K562 (cell line): ENCODE data around the gene NCL. TPM values are rescaled to one million over a fixed set of nuclear protein-coding genes. Genes with fewer than 3 reads are reported as not detected.
A peak's percentile ranks its signal among the peaks of the same experiment; 100 is the strongest.

Source experiments
- ATAC-seq: fragments of 200-7000 bp; cut with Tn5 transposase; 3 replicates; pipeline ENCODE4 v1.9.1; 2020; ENCODE audit warnings: moderate library complexity
- BruUV-seq: library from RNA; stranded (reverse); fragments of 400-500 nt; replicated peaks from 2 replicates; lab custom pipeline; 2021; lab: Mats Ljungman, UMichigan
- CTCF ChIA-PET: fragments of 300-600 bp; formaldehyde crosslinking; extraction: SDS; loops from one replicate; lab custom pipeline; 2021; ENCODE audit warnings: low intra/inter-chr PET ratio; lab: Yijun Ruan, JAX
- POLR2A ChIA-PET: fragments of 300-600, 350-650 bp; sonication (Branson Sonifier 250); formaldehyde crosslinking; extraction: SDS; loops from one replicate; lab custom pipeline; 2021; ENCODE audit warnings: antibody characterized with exemption, inconsistent platforms; lab: Yijun Ruan, JAX
- DNase-seq, 4 experiments: peaks; one replicate each; pipeline versions ENCODE4 v3.0.0 to v3.0.0-alpha.2; 2011 to 2018; ENCODE audit warnings: low spot score in 3 of 4, mixed read lengths in 3 of 4; ENCODE audit errors: extremely low read depth in 1 of 4
- FAIRE-seq: peaks from 2 replicates; lab custom pipeline; 2011; peaks lifted over from hg19 to GRCh38; lab: Jason Lieb, UNC
- H2AFZ ChIP-seq: 2 replicates; pipeline ENCODE4 v1.6.0; 2011; ENCODE audit warnings: low read depth, low read length, control low read depth, inconsistent platforms
- H3K27ac ChIP-seq: fragments of 200-600 bp; 3 replicates; pipeline ENCODE4 v1.8.0; 2011; ENCODE audit warnings: low read depth, mild to moderate bottlenecking, control low read depth, inconsistent platforms, low read length, moderate library complexity, mixed read lengths; ENCODE audit errors: extremely low read depth
- H3K27me3 ChIP-seq, 2 experiments: fragments of 300-600 bp in 1 of 2; 2 replicates in 1 of 2; 3 replicates in 1 of 2; pipeline versions ENCODE4 v1.6.0 to v1.8.0; 2011; ENCODE audit warnings: inconsistent platforms in 2 of 2, low read length in 2 of 2, mild to moderate bottlenecking in 1 of 2, mixed read lengths in 1 of 2, moderate library complexity in 1 of 2; ENCODE audit not compliant: control insufficient read depth in 2 of 2, insufficient read depth in 2 of 2
- H3K36me3 ChIP-seq: fragments of 300-600 bp; 3 replicates; pipeline ENCODE4 v1.8.0; 2011; ENCODE audit warnings: mild to moderate bottlenecking, low read length, inconsistent platforms; ENCODE audit not compliant: control insufficient read depth, insufficient read depth
- H3K4me1 ChIP-seq, 2 experiments: fragments of 200-600 bp in 1 of 2; replicated peaks in 1 of 2; 2 replicates in 1 of 2; 3 replicates in 1 of 2; pipeline versions ENCODE4 v1.5.1 to v1.8.0; 2011; ENCODE audit warnings: inconsistent platforms in 2 of 2, low read length in 2 of 2, mild to moderate bottlenecking in 1 of 2, mixed read lengths in 1 of 2, moderate library complexity in 1 of 2; ENCODE audit not compliant: control insufficient read depth in 2 of 2, insufficient read depth in 2 of 2
- H3K4me2 ChIP-seq: 2 replicates; pipeline ENCODE4 v1.6.1; 2011; ENCODE audit warnings: low read length, control low read depth, inconsistent platforms, mixed read lengths; ENCODE audit not compliant: insufficient read depth
- H3K4me3 ChIP-seq: fragments of 200-600 bp; sonication (generic), shearing (Covaris generic); 2 replicates; pipeline ENCODE4 v1.5.1; 2016; ENCODE audit warnings: control low read depth, inconsistent platforms
- H3K79me2 ChIP-seq: fragments of 200-600 bp; 3 replicates; pipeline ENCODE4 v1.8.0; 2011; ENCODE audit warnings: low read length, inconsistent platforms; ENCODE audit not compliant: control insufficient read depth, insufficient read depth
- H3K9ac ChIP-seq, 2 experiments: 2 replicates each; pipeline versions ENCODE4 v1.6.0 to v1.6.1; 2011; ENCODE audit warnings: low read depth in 2 of 2, low read length in 2 of 2, control low read depth in 1 of 2, inconsistent platforms in 1 of 2, mild to moderate bottlenecking in 1 of 2, mixed read lengths in 1 of 2; ENCODE audit not compliant: insufficient read depth in 1 of 2
- H3K9me1 ChIP-seq: one replicate; pipeline ENCODE4 v1.6.0; 2011; ENCODE audit warnings: inconsistent platforms, mild to moderate bottlenecking, low read length, moderate library complexity; ENCODE audit not compliant: control insufficient read depth, insufficient read depth
- H3K9me3 ChIP-seq: replicated peaks from 2 replicates; pipeline ENCODE4 v1.5.1; 2011; ENCODE audit warnings: low read depth, low read length, inconsistent platforms; ENCODE audit not compliant: control insufficient read depth, insufficient read depth
- H4K20me1 ChIP-seq: replicated peaks from 2 replicates; pipeline ENCODE4 v1.6.1; 2011; ENCODE audit warnings: low read length, inconsistent platforms, mixed read lengths; ENCODE audit not compliant: control insufficient read depth, insufficient read depth
- HNRNPUL1 ChIP-seq: fragments of 200-400 bp; formaldehyde crosslinking; IDR thresholded peaks from 2 replicates; pipeline ENCODE4 v1.6.1; 2017; ENCODE audit warnings: low read length
- WGBS: fragments of 100-300 bp; shearing (Covaris generic); methylation state at CpG from one replicate; pipeline ENCODE4 v1.1.6; 2016; ENCODE audit warnings: low coverage, mixed read lengths; ENCODE audit not compliant: insufficient coverage; ENCODE audit errors: missing lambda C conversion rate; 5-methylcytosine and 5-hydroxymethylcytosine counted together
- in situ Hi-C: fragments of 300-500 bp; cut with MboI; formaldehyde crosslinking; loops from 4 replicates; pipeline ENCODE4 v1.15.0; 2018; ENCODE audit warnings: inconsistent platforms, mixed read lengths
- intact Hi-C: fragments of 100-400 bp; cut with micrococcal nuclease; formaldehyde crosslinking; loops from 2 replicates; pipeline ENCODE4 v1.14.2; 2022
- polyA plus RNA-seq, 8 experiments: library from polyadenylated mRNA; depleted of rRNA in 4 of 8; stranded (reverse) in 5 of 8; unstranded in 3 of 8; fragments of >200 nt; fragmentation: Nextera tagmentation in 2 of 8; fragmentation: Illumina TruSeq in 1 of 8; extraction: Ambion mirVana in 2 of 8; extraction: Trizol in 1 of 8; gene quantifications; 2 replicates each; pipeline versions ENCODE4 v1.2.1 to v1.2.3, GENCODE V29; 2011 to 2014; ENCODE audit warnings: inconsistent platforms in 1 of 8, missing spikeins in 1 of 8
- total RNA-seq, 7 experiments: library from RNA; depleted of rRNA in 6 of 7; stranded (reverse); fragments of >200 nt in 6 of 7; fragmentation: Illumina TruSeq in 2 of 7; extraction: Trizol in 2 of 7; gene quantifications; 2 replicates each; pipeline versions ENCODE4 v1.2.1 to v1.2.3, GENCODE V29; 2011 to 2021; ENCODE audit warnings: low replicate concordance in 1 of 7
- TF ChIP-seq, protein P1 (sequence below): sonication (generic); formaldehyde crosslinking; IDR thresholded peaks from 2 replicates; pipeline ENCODE4 v1.8.1; 2023; ENCODE audit warnings: mild to moderate bottlenecking, missing genetic modification reagents

Gene NCL
- total and polyA plus RNA-seq, 9 of the 15 experiments (the other 6 are each of a cell fraction or from before 2014, with no cell fraction given): 80.9 to 732 (median 361) TPM

- no peak for ATAC-seq
Observed at GRCh38 chr2:231425811-231426703, 38.2 kb downstream of the NCL start.

More at GRCh38 chr2:231425811-231426703, 38.2 kb downstream of the NCL start:
- H3K4me1 ChIP-seq: no peaks in the 10 kb centered on the region
- no peak overlapping the region for H2AFZ ChIP-seq
- DNase-seq (no peak), FAIRE-seq (no peak)
- 0 out of 2 replicates have a peak, but pooled peaks cover 2% of the 10 kb centered on the region for H3K9me3 ChIP-seq
- peaks cover 0 to 27% of the 10 kb centered on the region in 2 experiments; a peak in 3 of 5 replicates for H3K27me3 ChIP-seq
- H3K9me1 ChIP-seq: no peaks in the 10 kb centered on the region
- in situ Hi-C loops: no loop called here
- no peaks in the 10 kb centered on the region for H3K36me3 ChIP-seq
- ChIA-PET POLR2A (interaction anchor here (1.4 kb wide), 1 partner anchor 29 kb away, joined by 3 read pairs; no protein-coding TSS in a partner anchor), CTCF (no interaction called here)
- intact Hi-C loops: no loop called here
- no peak overlapping the region for H3K4me3 ChIP-seq
- no peaks in the 10 kb centered on the region for H3K79me2 ChIP-seq
- 4% methylated on average over 18 of the region's 21 CpGs for WGBS
- no TSS peak for BruUV-seq
- H3K4me2 ChIP-seq: no peak overlapping the region
- no peak overlapping the region for H3K27ac ChIP-seq
- TF ChIP-seq, protein P1, sequence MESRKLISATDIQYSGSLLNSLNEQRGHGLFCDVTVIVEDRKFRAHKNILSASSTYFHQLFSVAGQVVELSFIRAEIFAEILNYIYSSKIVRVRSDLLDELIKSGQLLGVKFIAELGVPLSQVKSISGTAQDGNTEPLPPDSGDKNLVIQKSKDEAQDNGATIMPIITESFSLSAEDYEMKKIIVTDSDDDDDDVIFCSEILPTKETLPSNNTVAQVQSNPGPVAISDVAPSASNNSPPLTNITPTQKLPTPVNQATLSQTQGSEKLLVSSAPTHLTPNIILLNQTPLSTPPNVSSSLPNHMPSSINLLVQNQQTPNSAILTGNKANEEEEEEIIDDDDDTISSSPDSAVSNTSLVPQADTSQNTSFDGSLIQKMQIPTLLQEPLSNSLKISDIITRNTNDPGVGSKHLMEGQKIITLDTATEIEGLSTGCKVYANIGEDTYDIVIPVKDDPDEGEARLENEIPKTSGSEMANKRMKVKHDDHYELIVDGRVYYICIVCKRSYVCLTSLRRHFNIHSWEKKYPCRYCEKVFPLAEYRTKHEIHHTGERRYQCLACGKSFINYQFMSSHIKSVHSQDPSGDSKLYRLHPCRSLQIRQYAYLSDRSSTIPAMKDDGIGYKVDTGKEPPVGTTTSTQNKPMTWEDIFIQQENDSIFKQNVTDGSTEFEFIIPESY (CRISPR knock-in tag): peak; percentile 61; the same call in 1 of the 2 replicates
- no peak for TF ChIP-seq HNRNPUL1
- no peak overlapping the region for H3K9ac ChIP-seq
- no peaks in the 10 kb centered on the region for H4K20me1 ChIP-seq
